ENCODE results near the gene CD58.
A peak's percentile ranks its signal among the peaks of the same experiment; 100 is the strongest.
"Not testable (repeated sequence)": the region's sequence is repeated elsewhere in the genome, so short reads cannot be mapped to it uniquely, and the experiment has no call there.

The CD58 gene

GRCh38 chr1:116572099-116572498, 1.3 kb upstream of the CD58 start:
- DNase-seq (ENCODE audit: extremely low read depth in 1 of 2, low read depth in 1 of 2) = no peak

GRCh38 chr1:116571215-116571919, 541 bp upstream of the CD58 start:
- no peak for DNase-seq (ENCODE audit: extremely low read depth in 1 of 2, low read depth in 1 of 2)

GRCh38 chr1:116569776-116570357, 959 bp downstream of the CD58 start:
- peak in 1 of 2 donors; percentile 40 for DNase-seq (ENCODE audit: extremely low read depth in 1 of 2, low read depth in 1 of 2)

- no peak for DNase-seq (ENCODE audit: extremely low read depth in 1 of 2, low read depth in 1 of 2)
These were observed 1.5 kb downstream of the CD58 start for GRCh38 chr1:116569381-116569670.

- no peak for DNase-seq (ENCODE audit: extremely low read depth in 1 of 2, low read depth in 1 of 2)
These were observed 2.0 kb downstream of the CD58 start for GRCh38 chr1:116568662-116569380.

GRCh38 chr1:116567790-116568661, 2.8 kb downstream of the CD58 start:
- no peak for DNase-seq (ENCODE audit: extremely low read depth in 1 of 2, low read depth in 1 of 2)

GRCh38 chr1:116565222-116565621, 5.6 kb downstream of the CD58 start:
- no peak for DNase-seq (ENCODE audit: extremely low read depth in 1 of 2, low read depth in 1 of 2)

- DNase-seq (ENCODE audit: extremely low read depth in 1 of 2, low read depth in 1 of 2) = no peak
These were observed 6.4 kb downstream of the CD58 start for GRCh38 chr1:116564426-116564825.

- not testable (repeated sequence) for DNase-seq (ENCODE audit: extremely low read depth in 1 of 2, low read depth in 1 of 2)
These were observed 8.4 kb downstream of the CD58 start for GRCh38 chr1:116562465-116562864.

GRCh38 chr1:116561563-116561962, 9.3 kb downstream of the CD58 start:
- no peak for DNase-seq (ENCODE audit: extremely low read depth in 1 of 2, low read depth in 1 of 2)

GRCh38 chr1:116560704-116561490, 9.9 kb downstream of the CD58 start:
- no peak for DNase-seq (ENCODE audit: extremely low read depth in 1 of 2, low read depth in 1 of 2)

GRCh38 chr1:116559304-116559761, 11.5 kb downstream of the CD58 start:
- no peak for DNase-seq (ENCODE audit: extremely low read depth in 1 of 2, low read depth in 1 of 2)

GRCh38 chr1:116558571-116558970, 12.3 kb downstream of the CD58 start:
- no peak for DNase-seq (ENCODE audit: extremely low read depth in 1 of 2, low read depth in 1 of 2)

- DNase-seq (ENCODE audit: extremely low read depth in 1 of 2, low read depth in 1 of 2) = no peak
These were observed 12.7 kb downstream of the CD58 start for GRCh38 chr1:116558140-116558549.

- no peak for DNase-seq (ENCODE audit: extremely low read depth in 1 of 2, low read depth in 1 of 2)
These were observed 13.4 kb downstream of the CD58 start for GRCh38 chr1:116557323-116557878.

GRCh38 chr1:116556289-116557006, 14.4 kb downstream of the CD58 start:
- peak in 1 of 2 donors; percentile 86 for DNase-seq (ENCODE audit: extremely low read depth in 1 of 2, low read depth in 1 of 2)

- DNase-seq (ENCODE audit: extremely low read depth in 1 of 2, low read depth in 1 of 2) = no peak
These were observed 15.9 kb downstream of the CD58 start for GRCh38 chr1:116554924-116555323.

- no peak for DNase-seq (ENCODE audit: extremely low read depth in 1 of 2, low read depth in 1 of 2)
These were observed 17.3 kb downstream of the CD58 start for GRCh38 chr1:116553386-116554115.
